ENCODE data around the gene DROSHA.

DROSHA gene

DNA sequence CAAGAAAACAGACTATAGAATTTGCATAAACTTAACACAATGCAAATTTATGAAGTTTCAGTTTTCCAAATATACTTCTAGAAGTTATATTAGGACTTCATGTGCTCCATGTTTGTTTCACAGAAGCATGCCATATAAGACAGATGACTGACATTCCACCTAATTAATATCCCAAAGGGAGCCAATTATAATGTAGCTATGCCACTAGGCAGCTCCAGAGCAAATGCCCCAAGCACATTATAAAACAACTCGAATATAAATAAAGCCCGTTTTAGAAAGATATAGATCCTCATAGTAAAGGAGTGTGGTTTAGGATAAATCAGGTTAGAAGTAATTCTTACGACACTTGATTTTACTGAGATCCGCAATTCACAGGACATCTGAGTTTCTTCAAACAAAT is 8.9 kb downstream of the DROSHA start:
- no peaks in the 10 kb centered on the region for H3K9me3 ChIP-seq (ENCODE audit: control insufficient read depth in 2 of 2, low read length in 2 of 2)
- H3K9ac ChIP-seq (ENCODE audit: low read length in 2 of 2), result no peak overlapping the region
- no peaks in the 10 kb centered on the region for H3K4me1 ChIP-seq (ENCODE audit: control insufficient read depth, insufficient read depth, low read length)
- H3K4me3 ChIP-seq (ENCODE audit: low read length in 2 of 2), result no peak overlapping the region
- no peaks in the 10 kb centered on the region for H3K27me3 ChIP-seq (ENCODE audit: control insufficient read depth in 1 of 2, insufficient read depth in 2 of 2, low read length in 2 of 2)
- peaks cover 28 to 46% of the 10 kb centered on the region in 2 donors for H3K36me3 ChIP-seq (ENCODE audit: control insufficient read depth in 2 of 2, insufficient read depth in 2 of 2, low read length in 2 of 2)
- H3K27ac ChIP-seq (ENCODE audit: low read length), result no peak overlapping the region

DNA sequence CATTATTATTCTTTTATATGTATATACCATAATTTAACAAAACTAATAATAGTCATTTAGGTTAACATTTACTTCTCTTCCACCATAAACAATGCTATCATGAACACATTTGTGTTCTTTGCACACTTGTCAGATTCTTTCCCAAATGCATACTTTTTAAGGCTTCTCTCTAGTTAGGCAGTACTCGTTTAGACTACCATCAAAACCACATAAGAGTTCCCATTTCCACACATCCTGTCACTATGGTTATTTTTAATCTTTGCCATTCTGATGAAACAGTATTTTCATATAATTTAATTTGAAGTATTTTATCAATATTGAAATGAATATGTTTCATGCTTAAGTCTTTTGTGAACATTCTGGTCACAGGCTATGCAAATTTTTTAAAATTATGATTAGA is 15.1 kb downstream of the DROSHA start:
- H3K27me3 ChIP-seq (ENCODE audit: control insufficient read depth in 1 of 2, insufficient read depth in 2 of 2, low read length in 2 of 2), result no peaks in the 10 kb centered on the region
- H3K9me3 ChIP-seq (ENCODE audit: control insufficient read depth in 2 of 2, low read length in 2 of 2), result no peaks in the 10 kb centered on the region
- H3K4me1 ChIP-seq (ENCODE audit: control insufficient read depth, insufficient read depth, low read length), result no peaks in the 10 kb centered on the region
- H3K9ac ChIP-seq (ENCODE audit: low read length in 2 of 2), result no peak overlapping the region
- H3K27ac ChIP-seq (ENCODE audit: low read length), result no peak overlapping the region
- H3K36me3 ChIP-seq (ENCODE audit: control insufficient read depth in 2 of 2, insufficient read depth in 2 of 2, low read length in 2 of 2), result peaks cover 26 to 27% of the 10 kb centered on the region in 2 donors
- no peak overlapping the region for H3K4me3 ChIP-seq (ENCODE audit: low read length in 2 of 2)

DNA sequence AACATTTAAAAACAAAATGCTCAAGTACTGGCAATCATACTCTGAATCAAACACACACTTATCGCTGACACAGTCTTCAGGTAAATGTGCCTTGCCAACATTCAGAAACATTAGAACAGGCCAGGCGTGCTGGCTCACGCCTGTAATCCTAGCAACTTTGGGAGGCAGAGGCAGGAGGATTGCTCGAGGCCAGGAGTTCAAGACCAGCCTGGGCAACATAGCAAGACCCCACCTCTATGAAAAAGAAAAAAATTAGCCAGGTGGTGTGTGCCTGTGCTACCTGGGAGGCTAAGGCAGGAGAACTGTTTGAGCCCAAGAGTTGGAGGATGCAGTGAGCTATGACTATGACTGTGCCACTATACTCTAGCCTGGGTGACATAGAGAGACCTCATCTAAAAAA is 20.6 kb downstream of the DROSHA start:
- Histone ChIP-seq H3K9ac (ENCODE audit: low read length in 2 of 2) (no peak overlapping the region), H3K27ac (ENCODE audit: low read length) (no peak overlapping the region), H3K9me3 (ENCODE audit: control insufficient read depth in 2 of 2, low read length in 2 of 2) (no peaks in the 10 kb centered on the region), H3K4me3 (ENCODE audit: low read length in 2 of 2) (no peak overlapping the region), H3K27me3 (ENCODE audit: control insufficient read depth in 1 of 2, insufficient read depth in 2 of 2, low read length in 2 of 2) (no peaks in the 10 kb centered on the region), H3K36me3 (ENCODE audit: control insufficient read depth in 2 of 2, insufficient read depth in 2 of 2, low read length in 2 of 2) (peaks cover 45 to 53% of the 10 kb centered on the region in 2 donors), H3K4me1 (ENCODE audit: control insufficient read depth, insufficient read depth, low read length) (no peaks in the 10 kb centered on the region)

- Histone ChIP-seq H3K36me3 (ENCODE audit: control insufficient read depth in 2 of 2, insufficient read depth in 2 of 2, low read length in 2 of 2) (peaks cover 49 to 67% of the 10 kb centered on the region in 2 donors), H3K27ac (ENCODE audit: low read length) (no peak overlapping the region), H3K9ac (ENCODE audit: low read length in 2 of 2) (no peak overlapping the region), H3K9me3 (ENCODE audit: control insufficient read depth in 2 of 2, low read length in 2 of 2) (no peaks in the 10 kb centered on the region), H3K4me1 (ENCODE audit: control insufficient read depth, insufficient read depth, low read length) (no peaks in the 10 kb centered on the region), H3K27me3 (ENCODE audit: control insufficient read depth in 1 of 2, insufficient read depth in 2 of 2, low read length in 2 of 2) (no peaks in the 10 kb centered on the region), H3K4me3 (ENCODE audit: low read length in 2 of 2) (no peak overlapping the region)
These were observed 27.4 kb downstream of the DROSHA start for GRCh38 chr5:31504529-31504928.

- Histone ChIP-seq H3K36me3 (ENCODE audit: control insufficient read depth in 2 of 2, insufficient read depth in 2 of 2, low read length in 2 of 2) (peaks cover 43 to 65% of the 10 kb centered on the region in 2 donors), H3K27me3 (ENCODE audit: control insufficient read depth in 1 of 2, insufficient read depth in 2 of 2, low read length in 2 of 2) (no peaks in the 10 kb centered on the region)
These were observed 29.4 kb downstream of the DROSHA start for GRCh38 chr5:31502506-31502905.

DNA sequence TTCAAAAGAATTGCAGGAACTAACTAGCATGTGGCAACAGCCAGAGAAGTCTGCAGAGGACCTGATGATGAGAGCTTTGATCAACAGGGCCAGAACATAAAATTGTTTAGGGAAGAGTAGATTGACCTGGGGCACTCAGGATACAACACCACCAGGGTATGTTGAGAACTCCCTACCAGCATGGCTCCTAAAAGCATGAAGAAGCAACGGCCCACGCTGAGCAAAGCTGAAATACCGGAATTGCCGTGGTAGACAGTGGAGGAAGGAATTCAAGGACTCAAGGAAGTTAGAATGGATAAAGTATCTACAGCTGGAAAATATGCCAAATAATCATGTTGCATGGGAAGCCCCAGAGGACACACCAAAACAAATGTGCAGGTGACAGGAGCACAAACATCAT is 31.6 kb downstream of the DROSHA start:
- no peaks in the 10 kb centered on the region for H3K27me3 ChIP-seq (ENCODE audit: control insufficient read depth in 1 of 2, insufficient read depth in 2 of 2, low read length in 2 of 2)
- H3K36me3 ChIP-seq (ENCODE audit: control insufficient read depth in 2 of 2, insufficient read depth in 2 of 2, low read length in 2 of 2), result peaks cover 55 to 83% of the 10 kb centered on the region in 2 donors
- no peak overlapping the region for H3K27ac ChIP-seq (ENCODE audit: low read length)
- no peaks in the 10 kb centered on the region for H3K4me1 ChIP-seq (ENCODE audit: control insufficient read depth, insufficient read depth, low read length)
- H3K9me3 ChIP-seq (ENCODE audit: control insufficient read depth in 2 of 2, low read length in 2 of 2), result no peaks in the 10 kb centered on the region
- H3K9ac ChIP-seq (ENCODE audit: low read length in 2 of 2), result no peak overlapping the region
- no peak overlapping the region for H3K4me3 ChIP-seq (ENCODE audit: low read length in 2 of 2)

More at GRCh38 chr5:31502506-31502905, 29.4 kb downstream of the DROSHA start:
- Histone ChIP-seq H3K9ac (ENCODE audit: low read length in 2 of 2) (no peak overlapping the region), H3K27ac (ENCODE audit: low read length) (no peak overlapping the region), H3K9me3 (ENCODE audit: control insufficient read depth in 2 of 2, low read length in 2 of 2) (no peaks in the 10 kb centered on the region), H3K4me1 (ENCODE audit: control insufficient read depth, insufficient read depth, low read length) (no peaks in the 10 kb centered on the region), H3K4me3 (ENCODE audit: low read length in 2 of 2) (no peak overlapping the region)

DNA sequence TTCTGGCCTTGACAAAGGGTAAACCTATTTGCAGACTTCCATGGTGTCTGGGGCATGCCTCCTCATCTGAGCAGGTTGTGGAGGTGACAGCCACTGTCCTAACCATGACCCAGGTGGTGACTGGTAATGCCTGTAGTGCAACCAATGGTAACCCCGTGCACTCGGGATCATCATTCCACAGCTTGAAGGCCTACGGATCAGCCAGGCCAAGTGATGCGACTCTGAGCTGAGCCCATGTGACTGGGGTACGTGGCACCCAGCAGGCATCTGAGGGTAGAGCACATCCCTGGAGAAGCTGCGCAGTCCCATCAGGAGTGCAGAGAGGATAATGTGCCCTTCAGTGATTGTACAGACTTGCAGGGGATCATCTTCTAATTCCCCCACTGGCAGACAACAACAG is 35.0 kb downstream of the DROSHA start:
- no peaks in the 10 kb centered on the region for H3K9me3 ChIP-seq (ENCODE audit: control insufficient read depth in 2 of 2, low read length in 2 of 2)
- H3K4me3 ChIP-seq (ENCODE audit: low read length in 2 of 2), result no peak overlapping the region
- H3K27me3 ChIP-seq (ENCODE audit: control insufficient read depth in 1 of 2, insufficient read depth in 2 of 2, low read length in 2 of 2), result no peaks in the 10 kb centered on the region
- peaks cover 36 to 57% of the 10 kb centered on the region in 2 donors for H3K36me3 ChIP-seq (ENCODE audit: control insufficient read depth in 2 of 2, insufficient read depth in 2 of 2, low read length in 2 of 2)
- H3K4me1 ChIP-seq (ENCODE audit: control insufficient read depth, insufficient read depth, low read length), result peaks cover 15% of the 10 kb centered on the region
- no peak overlapping the region for H3K27ac ChIP-seq (ENCODE audit: low read length)
- no peak overlapping the region for H3K9ac ChIP-seq (ENCODE audit: low read length in 2 of 2)

- Histone ChIP-seq H3K9me3 (ENCODE audit: control insufficient read depth in 2 of 2, low read length in 2 of 2) (no peaks in the 10 kb centered on the region), H3K36me3 (ENCODE audit: control insufficient read depth in 2 of 2, insufficient read depth in 2 of 2, low read length in 2 of 2) (peaks cover 35 to 52% of the 10 kb centered on the region in 2 donors)
These were observed 35.6 kb downstream of the DROSHA start for GRCh38 chr5:31496301-31496700.

DNA sequence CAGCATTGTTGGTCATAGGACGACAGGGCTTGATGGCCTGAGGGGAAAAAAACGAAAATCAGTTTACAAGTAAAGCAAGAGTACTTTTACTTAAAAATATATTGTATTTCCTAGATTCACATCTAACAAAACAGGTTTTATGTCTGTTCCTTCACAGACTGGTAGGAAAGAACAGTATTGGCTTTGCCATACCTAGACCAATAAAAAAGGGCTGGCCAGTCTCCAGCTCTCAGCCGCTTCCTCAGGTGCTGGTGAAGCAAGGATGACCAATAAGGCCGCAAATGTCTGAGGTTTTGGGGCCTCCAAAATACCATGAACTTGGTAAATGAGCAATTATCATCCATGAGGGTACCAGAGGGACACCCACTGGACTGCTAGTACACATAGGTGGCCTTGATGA is 36.6 kb downstream of the DROSHA start:
- no peak overlapping the region for H3K27ac ChIP-seq (ENCODE audit: low read length)
- H3K9ac ChIP-seq (ENCODE audit: low read length in 2 of 2), result no peak overlapping the region
- peaks cover 15% of the 10 kb centered on the region for H3K4me1 ChIP-seq (ENCODE audit: control insufficient read depth, insufficient read depth, low read length)
- peaks cover 28 to 45% of the 10 kb centered on the region in 2 donors for H3K36me3 ChIP-seq (ENCODE audit: control insufficient read depth in 2 of 2, insufficient read depth in 2 of 2, low read length in 2 of 2)
- no peaks in the 10 kb centered on the region for H3K9me3 ChIP-seq (ENCODE audit: control insufficient read depth in 2 of 2, low read length in 2 of 2)
- H3K27me3 ChIP-seq (ENCODE audit: control insufficient read depth in 1 of 2, insufficient read depth in 2 of 2, low read length in 2 of 2), result no peaks in the 10 kb centered on the region
- no peak overlapping the region for H3K4me3 ChIP-seq (ENCODE audit: low read length in 2 of 2)

More at GRCh38 chr5:31496301-31496700, 35.6 kb downstream of the DROSHA start:
- peaks cover 15% of the 10 kb centered on the region for H3K4me1 ChIP-seq (ENCODE audit: control insufficient read depth, insufficient read depth, low read length)
- H3K9ac ChIP-seq (ENCODE audit: low read length in 2 of 2), result no peak overlapping the region
- no peak overlapping the region for H3K27ac ChIP-seq (ENCODE audit: low read length)
- no peak overlapping the region for H3K4me3 ChIP-seq (ENCODE audit: low read length in 2 of 2)
- no peaks in the 10 kb centered on the region for H3K27me3 ChIP-seq (ENCODE audit: control insufficient read depth in 1 of 2, insufficient read depth in 2 of 2, low read length in 2 of 2)

DNA sequence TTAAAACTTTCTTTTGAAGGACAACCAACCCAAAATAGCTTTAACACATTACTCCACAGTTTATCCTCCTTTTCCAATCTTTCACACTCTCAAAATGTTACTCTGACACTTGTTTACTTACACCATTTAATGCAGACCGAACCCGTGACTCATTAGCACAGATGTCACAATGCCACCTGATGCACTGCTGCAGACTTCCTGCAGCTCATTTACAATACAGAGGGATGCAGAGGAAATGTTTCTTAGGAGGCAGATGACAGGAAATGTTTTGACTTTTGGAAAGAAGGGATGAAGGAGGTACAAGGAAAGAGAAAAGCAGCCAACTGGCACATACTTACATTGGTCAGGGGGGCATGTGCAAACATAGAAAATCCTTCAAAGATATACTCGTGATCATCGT is 39.0 kb downstream of the DROSHA start:
- H3K9me3 ChIP-seq (ENCODE audit: control insufficient read depth in 2 of 2, low read length in 2 of 2), result no peaks in the 10 kb centered on the region
- no peak overlapping the region for H3K9ac ChIP-seq (ENCODE audit: low read length in 2 of 2)
- no peaks in the 10 kb centered on the region for H3K27me3 ChIP-seq (ENCODE audit: control insufficient read depth in 1 of 2, insufficient read depth in 2 of 2, low read length in 2 of 2)
- H3K4me1 ChIP-seq (ENCODE audit: control insufficient read depth, insufficient read depth, low read length), result peaks cover 15% of the 10 kb centered on the region
- H3K27ac ChIP-seq (ENCODE audit: low read length), result no peak overlapping the region
- peaks cover 23 to 31% of the 10 kb centered on the region in 2 donors for H3K36me3 ChIP-seq (ENCODE audit: control insufficient read depth in 2 of 2, insufficient read depth in 2 of 2, low read length in 2 of 2)
- no peak overlapping the region for H3K4me3 ChIP-seq (ENCODE audit: low read length in 2 of 2)

GRCh38 chr5:31487506-31487905 is 44.4 kb downstream of the DROSHA start:
- Histone ChIP-seq H3K9ac (ENCODE audit: low read length in 2 of 2) (no peak overlapping the region), H3K27ac (ENCODE audit: low read length) (no peak overlapping the region), H3K9me3 (ENCODE audit: control insufficient read depth in 2 of 2, low read length in 2 of 2) (no peaks in the 10 kb centered on the region), H3K4me1 (ENCODE audit: control insufficient read depth, insufficient read depth, low read length) (peaks cover 2% of the 10 kb centered on the region), H3K4me3 (ENCODE audit: low read length in 2 of 2) (no peak overlapping the region), H3K36me3 (ENCODE audit: control insufficient read depth in 2 of 2, insufficient read depth in 2 of 2, low read length in 2 of 2) (peaks cover 14 to 16% of the 10 kb centered on the region in 2 donors), H3K27me3 (ENCODE audit: control insufficient read depth in 1 of 2, insufficient read depth in 2 of 2, low read length in 2 of 2) (no peaks in the 10 kb centered on the region)

Measured in stomach smooth muscle (tissue), 2 donors.